ENCODE results near the gene GSC2. TPM values are rescaled to one million over a fixed set of nuclear protein-coding genes. Genes with fewer than 3 reads are reported as not detected.
A peak's percentile ranks its signal among the peaks of the same experiment; 100 is the strongest.

GSC2 gene
- total and polyA plus RNA-seq, 12 donors: not detected

GRCh38 chr22:19173047-19174035, 23.2 kb upstream of the GSC2 start:
- peaks cover 10 to 23% (median 15%) of the 10 kb centered on the region in 7 donors for H3K27me3 ChIP-seq
- peaks cover 30 to 82% (median 74%) of the 10 kb centered on the region in 9 donors for H3K4me1 ChIP-seq
- H3K27ac ChIP-seq: peak overlapping the region in 4 of 10 donors; percentile 3 to 68 (median 60)
- H3K9me3 ChIP-seq: no peaks in the 10 kb centered on the region
- peak overlapping the region in 1 of 10 donors; percentile 100 for H3K4me3 ChIP-seq
- no peak for DNase-seq
- H3K36me3 ChIP-seq: no peaks in the 10 kb centered on the region
- TF ChIP-seq CTCF (IDR thresholded peaks at IDR 0.05): no peak
- 63 to 66% methylated on average over 19 of the region's 19 CpGs for WGBS, 2 donors
- intact Hi-C loops (cut with DNase I): no loop called here
- ATAC-seq: no peak

- peak overlapping the region; percentile 66 to 100 (median 96) for H3K4me3 ChIP-seq
- 42 to 44% methylated on average over 13 of the region's 13 CpGs for WGBS, 2 donors
- no peak for ATAC-seq
- no peak for TF ChIP-seq CTCF (IDR thresholded peaks at IDR 0.05)
- no peaks in the 10 kb centered on the region for H3K36me3 ChIP-seq
- H3K9me3 ChIP-seq: no peaks in the 10 kb centered on the region
- peaks cover 18 to 33% (median 25%) of the 10 kb centered on the region in 7 donors for H3K27me3 ChIP-seq
- intact Hi-C loops (cut with DNase I): no loop called here
- H3K27ac ChIP-seq: peak overlapping the region; percentile 49 to 95 (median 90)
- no peak for DNase-seq
- peaks cover 29 to 76% (median 69%) of the 10 kb centered on the region in 9 donors for H3K4me1 ChIP-seq
These were observed 22.3 kb upstream of the GSC2 start for GRCh38 chr22:19172213-19173046.

GRCh38 chr22:19169947-19170318, 19.8 kb upstream of the GSC2 start:
- intact Hi-C loops (cut with DNase I): no loop called here
- ATAC-seq (no peak), DNase-seq (no peak)
- Histone ChIP-seq H3K27ac (no peak overlapping the region), H3K36me3 (no peaks in the 10 kb centered on the region), H3K9me3 (no peaks in the 10 kb centered on the region), H3K4me3 (peak overlapping the region in 8 of 10 donors; percentile 16 to 47 (median 32)), H3K4me1 (peaks cover 20 to 55% (median 50%) of the 10 kb centered on the region in 9 donors), H3K27me3 (peaks cover 24 to 51% (median 40%) of the 10 kb centered on the region in 7 donors)
- no peak for TF ChIP-seq CTCF (IDR thresholded peaks at IDR 0.05)
- 45 to 52% methylated on average over 7 of the region's 7 CpGs for WGBS, 2 donors
